ENCODE measurements around the gene SLC45A2. TPM values are rescaled to one million over a fixed set of nuclear protein-coding genes. Genes with fewer than 3 reads are reported as not detected.

Gene SLC45A2
- total and polyA plus RNA-seq, 2 of the 8 experiments (the other 6 are each of a cell fraction or from before 2014, with no cell fraction given), result 0.09 TPM; not detected in 1

DNA sequence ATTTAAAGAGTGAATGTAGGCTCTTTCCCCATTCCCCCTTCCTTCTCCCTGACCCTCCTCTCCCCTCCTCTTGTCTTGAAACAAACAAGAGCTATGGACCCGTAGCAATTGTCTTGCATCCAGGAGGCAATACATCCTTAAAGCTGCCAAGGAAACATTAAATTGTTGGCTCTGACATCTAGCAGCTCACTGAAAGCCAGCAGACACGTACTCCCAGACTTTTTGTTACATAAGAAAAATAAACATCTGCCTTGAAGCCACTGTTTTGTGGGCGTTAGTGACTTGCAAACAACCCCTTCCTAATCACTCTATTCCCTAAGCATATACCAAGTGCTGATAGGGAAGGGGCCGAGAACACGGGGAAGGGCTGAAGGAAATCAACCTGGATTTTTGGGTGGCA lies 8.6 kb downstream of the SLC45A2 start:
- H2BK12ac ChIP-seq (ENCODE audit: low read depth, low read length), result no peak overlapping the region
- DNase-seq (ENCODE audit: low read depth in 1 of 2, low spot score in 2 of 2), result no peak
- ChIA-PET POLR2A (ENCODE audit: partially characterized antibody) (no interaction called here), CTCF (ENCODE audit: partially characterized antibody) (interaction anchor here (1.0 to 1.9 kb wide), 3 partner anchors 21 to 436 kb away, joined by 3 to 6 read pairs (median 4); partner anchors contain the start of gene RXFP3)
- no peaks in the 10 kb centered on the region for H3K79me1 ChIP-seq (ENCODE audit: low read depth, low read length)
- no peak overlapping the region for H3K4me2 ChIP-seq (ENCODE audit: insufficient read depth in 1 of 2, low read depth in 2 of 2, low read length in 2 of 2)
- H3K9me3 ChIP-seq (ENCODE audit: insufficient read depth in 2 of 2, low read depth in 1 of 2, low read length in 1 of 2), result no peaks in the 10 kb centered on the region
- H4K91ac ChIP-seq (replicated peaks; ENCODE audit: insufficient read length, low read length), result no peak overlapping the region
- 0 out of 2 replicates have a peak overlapping the region, but pooled peaks have one; percentile 36 for H2BK15ac ChIP-seq (ENCODE audit: low read length)
- no peak overlapping the region for H3K56ac ChIP-seq (replicated peaks; ENCODE audit: insufficient read length, low read depth, low read length)
- H4K20me1 ChIP-seq (replicated peaks in 1 of 2; ENCODE audit: control insufficient read depth in 1 of 2, insufficient read depth in 2 of 2, low read length in 2 of 2), result no peaks in the 10 kb centered on the region
- no peaks in the 10 kb centered on the region for H3K23me2 ChIP-seq (ENCODE audit: low read depth, low read length)
- no peak overlapping the region for H3K4ac ChIP-seq (replicated peaks; ENCODE audit: insufficient read length, low read depth, low read length)
- no peak overlapping the region for H3K23ac ChIP-seq (ENCODE audit: insufficient read length)
- no peak overlapping the region for H2BK5ac ChIP-seq (ENCODE audit: low read depth, low read length)
- H3K79me2 ChIP-seq (ENCODE audit: control insufficient read depth in 1 of 2, insufficient read depth in 2 of 2, low read length in 2 of 2), result no peaks in the 10 kb centered on the region
- no peak overlapping the region for H4K5ac ChIP-seq (ENCODE audit: insufficient read length, low read depth, low read length)
- FAIRE-seq, result no peak
- no peak overlapping the region for H2BK20ac ChIP-seq (ENCODE audit: low read length)
- H3K9ac ChIP-seq (replicated peaks in 1 of 4; ENCODE audit: extremely low read depth in 1 of 4, low read depth in 3 of 4, low read length in 3 of 4), result no peak overlapping the region
- no peak overlapping the region for H3K14ac ChIP-seq (ENCODE audit: insufficient read length)
- H3K27me3 ChIP-seq (replicated peaks in 1 of 4; ENCODE audit: control insufficient read depth in 3 of 4, extremely low read depth in 1 of 4, insufficient read depth in 3 of 4, low read length in 3 of 4), result no peaks in the 10 kb centered on the region
- H4K8ac ChIP-seq (ENCODE audit: extremely low read depth, insufficient read depth, low read length), result no peak overlapping the region
- no peak overlapping the region for H3K18ac ChIP-seq (ENCODE audit: extremely low read depth, low read length)
- no peak overlapping the region for H2AFZ ChIP-seq (ENCODE audit: low read length)
- 87% methylated on average over 5 of the region's 5 CpGs; no CpG with 5 or more reads in 1 of the 2 experiments for WGBS, 2 experiments (ENCODE audit: extremely low coverage in 1 of 2, insufficient coverage in 1 of 2, insufficient read length in 1 of 2, insufficient replicate concordance in 2 of 2, low coverage in 1 of 2, low lambda C conversion rate in 2 of 2, missing lambda C conversion rate in 1 of 2)
- H2BK120ac ChIP-seq (replicated peaks; ENCODE audit: low read depth, low read length), result no peak overlapping the region
- no peaks in the 10 kb centered on the region for H3K36me3 ChIP-seq (ENCODE audit: control insufficient read depth in 2 of 4, insufficient read depth in 4 of 4, low read length in 3 of 4)
- peaks cover 0 to 18% (median 6%) of the 10 kb centered on the region in 4 experiments; a peak in 2 of 7 replicates for H3K4me1 ChIP-seq (replicated peaks in 1 of 4; ENCODE audit: control insufficient read depth in 3 of 4, insufficient read depth in 4 of 4, low read length in 3 of 4)
- no peak overlapping the region for H3K4me3 ChIP-seq (ENCODE audit: extremely low read depth in 1 of 4, insufficient read depth in 2 of 4, low read depth in 3 of 4, low read length in 4 of 4)
- no peak overlapping the region for H3K27ac ChIP-seq (ENCODE audit: low read depth, low read length)
- H2AK5ac ChIP-seq (ENCODE audit: low read depth, low read length), result no peak overlapping the region
- TF ChIP-seq, protein P1, sequence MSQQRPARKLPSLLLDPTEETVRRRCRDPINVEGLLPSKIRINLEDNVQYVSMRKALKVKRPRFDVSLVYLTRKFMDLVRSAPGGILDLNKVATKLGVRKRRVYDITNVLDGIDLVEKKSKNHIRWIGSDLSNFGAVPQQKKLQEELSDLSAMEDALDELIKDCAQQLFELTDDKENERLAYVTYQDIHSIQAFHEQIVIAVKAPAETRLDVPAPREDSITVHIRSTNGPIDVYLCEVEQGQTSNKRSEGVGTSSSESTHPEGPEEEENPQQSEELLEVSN (IDR thresholded peaks at IDR 0.05), result no peak
- no peak for TF ChIP-seq YY1 (IDR thresholded peaks at IDR 0.05; ENCODE audit: low read depth, low read length)
- TF ChIP-seq EZH2 (IDR thresholded peaks at IDR 0.05; ENCODE audit: low read depth, low read length, severe bottlenecking), result no peak
